Large intestine (tissue), 3 donors: ENCODE results near the gene PEX11G. TPM values are rescaled to one million over a fixed set of nuclear protein-coding genes. Genes with fewer than 3 reads are reported as not detected.

Experiments
- DNase-seq, 2 donors: peaks; one replicate each; pipeline versions ENCODE4 v3.0.0 to v3.0.0-alpha.2; 2013
- H3K27ac ChIP-seq: one replicate; pipeline ENCODE4 v1.5.1; 2013; ENCODE audit warnings: low read length
- H3K27me3 ChIP-seq: 2 replicates; pipeline ENCODE4 v1.6.1; 2013; ENCODE audit warnings: low read length; ENCODE audit not compliant: control insufficient read depth, insufficient read depth
- H3K36me3 ChIP-seq: 2 replicates; pipeline ENCODE4 v1.6.1; 2013; ENCODE audit warnings: low read length; ENCODE audit not compliant: control insufficient read depth, insufficient read depth
- H3K4me1 ChIP-seq: one replicate; pipeline ENCODE4 v1.6.1; 2013; ENCODE audit warnings: low read length; ENCODE audit not compliant: control insufficient read depth, insufficient read depth
- H3K4me3 ChIP-seq: one replicate; pipeline ENCODE4 v1.5.1; 2013; ENCODE audit warnings: low read length
- H3K9me3 ChIP-seq: one replicate; pipeline ENCODE4 v1.6.1; 2013; ENCODE audit warnings: mild to moderate bottlenecking, low read depth, low read length, moderate library complexity; ENCODE audit not compliant: control insufficient read depth
- WGBS: methylation state at CpG from one replicate; pipeline ENCODE4 v1.1.5; 2013; ENCODE audit warnings: low lambda C conversion rate; ENCODE audit not compliant: insufficient coverage; 5-methylcytosine and 5-hydroxymethylcytosine counted together
- polyA plus RNA-seq: library from polyadenylated mRNA; unstranded; fragments of 120-200 nt; gene quantifications from one replicate; pipeline ENCODE4 v1.2.1, GENCODE V29; 2013

The PEX11G gene
- polyA plus RNA-seq, 1 donor: 7.9 TPM

- no peak for DNase-seq
- H3K4me3 ChIP-seq: no peak overlapping the region
These were observed 3.3 kb upstream of the PEX11G start for GRCh38 chr19:7492142-7492541.

GRCh38 chr19:7489609-7490044 lies 792 bp upstream of the PEX11G start:
- H3K4me3 ChIP-seq: no peak overlapping the region
- WGBS: no CpG with 5 or more reads among the region's 11 CpGs
- H3K27ac ChIP-seq: peak overlapping the region; percentile 93
- H3K27me3 ChIP-seq: no peaks in the 10 kb centered on the region
- peak; percentile 88 to 94 for DNase-seq
- H3K36me3 ChIP-seq: no peaks in the 10 kb centered on the region
- peaks cover 8% of the 10 kb centered on the region for H3K4me1 ChIP-seq
- no peaks in the 10 kb centered on the region for H3K9me3 ChIP-seq

More at GRCh38 chr19:7492142-7492541, 3.3 kb upstream of the PEX11G start:
- H3K27ac ChIP-seq: no peak overlapping the region
- no peaks in the 10 kb centered on the region for H3K9me3 ChIP-seq
- H3K36me3 ChIP-seq: no peaks in the 10 kb centered on the region
- peaks cover 8% of the 10 kb centered on the region for H3K4me1 ChIP-seq
- no CpG with 5 or more reads among the region's 4 CpGs for WGBS
- H3K27me3 ChIP-seq: no peaks in the 10 kb centered on the region

DNA sequence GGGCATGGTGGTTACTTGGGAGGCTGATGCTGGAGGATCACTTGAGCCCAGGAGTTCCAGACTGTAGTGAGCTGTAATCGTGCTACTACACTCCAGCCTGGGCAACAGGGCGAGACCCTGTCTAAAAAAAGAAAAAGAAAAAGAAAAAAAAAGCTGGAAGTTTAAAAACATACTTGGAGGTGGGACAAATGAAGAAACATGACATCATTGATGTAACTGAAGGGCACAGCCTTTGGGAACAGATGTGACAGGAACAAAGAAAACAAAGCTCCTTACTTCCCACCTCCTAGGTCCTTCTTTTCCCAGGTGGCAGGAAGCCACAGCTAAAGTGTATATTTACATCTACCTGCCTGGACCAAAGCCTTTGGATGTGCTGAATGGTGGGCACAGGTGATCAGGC lies 1.9 kb downstream of the PEX11G start:
- Histone ChIP-seq H3K4me3 (no peak overlapping the region), H3K27me3 (no peaks in the 10 kb centered on the region), H3K36me3 (no peaks in the 10 kb centered on the region), H3K9me3 (peaks cover 3% of the 10 kb centered on the region), H3K27ac (no peak overlapping the region), H3K4me1 (peaks cover 21% of the 10 kb centered on the region)
- no CpG with 5 or more reads among the region's 2 CpGs for WGBS
- no peak for DNase-seq

- Histone ChIP-seq H3K4me3 (no peak overlapping the region), H3K36me3 (peaks cover 3% of the 10 kb centered on the region), H3K27me3 (no peaks in the 10 kb centered on the region), H3K27ac (no peak overlapping the region), H3K9me3 (peaks cover 5% of the 10 kb centered on the region), H3K4me1 (peaks cover 19% of the 10 kb centered on the region)
- 92% methylated on average over 5 of the region's 17 CpGs for WGBS
- DNase-seq: peak in 1 of 2 donors; percentile 35
These were observed 5.1 kb downstream of the PEX11G start for GRCh38 chr19:7483720-7484201.

DNA sequence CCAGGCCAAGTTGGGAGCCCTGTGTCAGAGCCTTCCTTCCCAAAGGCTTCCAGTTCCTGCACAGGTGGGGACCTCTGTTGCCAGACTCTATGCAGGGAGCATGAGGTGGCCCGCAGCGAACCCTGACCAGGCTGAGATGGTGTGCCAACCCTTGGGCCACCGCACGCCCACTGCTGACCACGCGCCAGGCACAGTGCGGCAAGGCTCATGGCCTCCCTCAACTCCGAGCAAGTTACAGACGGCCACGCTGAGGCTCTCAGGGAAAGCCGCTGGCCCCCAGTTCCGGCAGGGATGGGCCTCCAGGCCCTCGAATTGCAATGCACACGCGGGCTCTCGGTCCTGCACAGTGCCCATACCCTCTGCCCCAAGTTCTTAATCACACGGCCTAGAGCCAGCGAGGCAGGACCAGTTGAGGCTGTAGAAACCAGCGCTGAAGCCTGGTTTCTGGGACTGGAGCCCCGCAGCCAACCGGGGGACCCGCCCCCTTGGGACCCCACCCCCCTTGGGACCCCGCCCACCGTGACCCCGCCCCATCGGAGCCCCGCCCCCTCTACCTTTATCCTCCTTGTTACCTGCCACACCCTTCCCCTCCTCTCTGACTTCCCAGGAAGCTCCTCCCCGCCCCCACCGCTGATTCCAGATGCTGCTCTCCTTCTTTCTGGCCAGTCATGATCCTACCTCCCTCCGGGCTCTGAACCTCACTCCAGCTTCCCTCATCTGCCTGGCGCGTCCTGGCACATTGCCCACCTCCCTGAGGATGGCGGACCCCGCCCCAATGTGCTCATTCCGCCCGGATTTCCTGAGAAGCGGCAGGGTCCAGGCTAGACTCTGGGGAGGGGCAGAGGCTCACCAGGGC lies 6.0 kb downstream of the PEX11G start:
- no CpG with 5 or more reads among the region's 37 CpGs for WGBS
- peaks cover 5% of the 10 kb centered on the region for H3K9me3 ChIP-seq
- no peaks in the 10 kb centered on the region for H3K27me3 ChIP-seq
- no peak overlapping the region for H3K4me3 ChIP-seq
- peak in 1 of 2 donors; percentile 62 for DNase-seq
- H3K27ac ChIP-seq: no peak overlapping the region
- H3K4me1 ChIP-seq: peaks cover 13% of the 10 kb centered on the region
- peaks cover 3% of the 10 kb centered on the region for H3K36me3 ChIP-seq

DNA sequence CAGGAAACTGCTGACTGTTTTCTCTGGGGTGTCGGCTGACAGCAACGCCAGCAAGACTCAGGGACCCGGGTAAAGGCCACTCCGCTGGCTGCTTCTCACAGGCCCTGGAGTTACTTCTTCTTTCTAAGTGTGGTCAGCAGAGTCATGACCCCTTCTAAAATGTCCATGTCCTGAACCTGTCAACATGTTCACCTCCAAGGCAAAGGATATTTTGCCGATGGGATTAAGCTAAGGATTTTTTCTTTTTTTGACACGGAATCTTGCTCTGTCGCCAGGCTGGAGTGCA lies 7.9 kb downstream of the PEX11G start:
- DNase-seq: no peak
- Histone ChIP-seq H3K4me3 (no peak overlapping the region), H3K9me3 (peaks cover 5% of the 10 kb centered on the region), H3K27ac (no peak overlapping the region), H3K4me1 (peaks cover 13% of the 10 kb centered on the region), H3K27me3 (no peaks in the 10 kb centered on the region), H3K36me3 (peaks cover 3% of the 10 kb centered on the region)
- WGBS: no CpG with 5 or more reads among the region's 7 CpGs

DNA sequence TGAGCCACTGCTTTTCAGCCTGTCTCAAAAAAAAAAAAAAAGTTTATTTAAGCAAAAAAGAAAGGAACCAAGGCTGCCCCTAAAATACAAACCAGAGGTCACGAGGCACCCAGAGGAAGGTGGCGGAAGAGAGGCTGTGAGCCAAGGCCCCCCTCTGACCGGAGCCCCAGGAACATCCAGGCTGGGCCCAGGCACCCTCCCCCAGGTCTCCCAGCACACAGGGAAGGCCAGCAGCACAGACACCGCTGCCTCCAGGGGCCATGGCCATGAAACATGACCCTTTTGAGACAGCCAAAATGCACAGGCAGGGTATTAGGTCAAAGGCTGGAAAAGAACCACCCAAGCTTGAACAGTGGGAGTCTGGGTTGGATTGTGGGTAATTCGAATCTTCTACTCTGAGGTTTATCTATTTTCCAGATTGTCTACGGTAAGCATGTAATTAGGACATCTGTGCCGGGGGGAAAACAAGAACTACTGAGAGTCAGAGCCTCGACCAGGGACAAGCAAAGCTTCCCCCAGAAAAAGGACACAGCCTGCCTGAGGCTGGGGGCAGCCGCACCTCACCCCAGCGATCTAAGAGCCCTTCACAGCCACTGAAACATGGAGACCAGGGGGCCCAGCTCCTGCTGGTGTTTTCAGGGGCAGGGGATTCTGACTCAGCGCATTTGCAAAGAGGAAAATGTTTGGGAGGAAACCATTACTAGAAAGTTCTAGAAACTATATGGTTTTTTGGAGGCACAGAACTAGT lies 8.4 kb downstream of the PEX11G start:
- H3K27ac ChIP-seq: no peak overlapping the region
- no peak for DNase-seq
- H3K4me1 ChIP-seq: peaks cover 13% of the 10 kb centered on the region
- H3K27me3 ChIP-seq: no peaks in the 10 kb centered on the region
- H3K9me3 ChIP-seq: peaks cover 5% of the 10 kb centered on the region
- peaks cover 3% of the 10 kb centered on the region for H3K36me3 ChIP-seq
- no peak overlapping the region for H3K4me3 ChIP-seq
- no CpG with 5 or more reads among the region's 11 CpGs for WGBS

GRCh38 chr19:7478843-7479227 lies 10.0 kb downstream of the PEX11G start:
- no CpG with 5 or more reads among the region's 9 CpGs for WGBS
- H3K27me3 ChIP-seq: no peaks in the 10 kb centered on the region
- H3K9me3 ChIP-seq: peaks cover 5% of the 10 kb centered on the region
- H3K27ac ChIP-seq: no peak overlapping the region
- peaks cover 3% of the 10 kb centered on the region for H3K36me3 ChIP-seq
- no peak for DNase-seq
- no peak overlapping the region for H3K4me3 ChIP-seq
- peaks cover 9% of the 10 kb centered on the region for H3K4me1 ChIP-seq

DNA sequence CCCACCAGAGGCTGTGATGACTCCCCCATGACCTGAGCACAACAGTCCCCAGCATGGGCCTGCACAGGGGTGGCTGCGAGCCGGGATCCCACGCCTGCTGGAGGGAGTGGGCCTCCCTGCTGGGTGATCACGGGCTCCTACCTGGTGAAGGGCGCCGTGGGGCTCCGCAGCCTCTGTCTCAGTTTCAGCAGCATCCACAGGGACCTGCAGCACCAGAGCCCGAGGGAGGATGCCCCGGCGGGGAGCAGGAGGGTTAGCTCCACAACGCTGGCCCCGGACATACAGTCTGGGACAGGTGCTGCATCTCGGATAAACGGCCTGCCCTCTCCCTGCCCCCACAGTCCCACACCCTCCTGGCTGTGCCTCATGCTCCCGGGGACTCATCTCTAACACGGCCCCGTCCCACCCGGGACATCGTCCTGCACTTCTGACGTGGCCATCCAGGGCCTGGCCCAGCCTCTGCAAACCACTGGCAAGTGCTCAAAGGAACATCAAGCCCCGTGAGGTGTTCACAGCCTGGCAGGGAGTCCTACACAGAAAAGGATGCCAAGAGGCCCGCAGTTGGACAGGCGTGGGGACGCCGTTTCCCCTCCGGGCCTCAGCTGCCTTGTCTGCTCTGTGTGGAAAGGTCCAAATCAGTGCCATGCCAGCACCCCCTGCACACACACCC lies 10.5 kb downstream of the PEX11G start:
- peaks cover 5% of the 10 kb centered on the region for H3K9me3 ChIP-seq
- H3K27ac ChIP-seq: no peak overlapping the region
- no peak overlapping the region for H3K4me3 ChIP-seq
- H3K27me3 ChIP-seq: no peaks in the 10 kb centered on the region
- DNase-seq: no peak
- WGBS: no CpG with 5 or more reads among the region's 26 CpGs
- peaks cover 3% of the 10 kb centered on the region for H3K4me1 ChIP-seq
- H3K36me3 ChIP-seq: peaks cover 3% of the 10 kb centered on the region

DNA sequence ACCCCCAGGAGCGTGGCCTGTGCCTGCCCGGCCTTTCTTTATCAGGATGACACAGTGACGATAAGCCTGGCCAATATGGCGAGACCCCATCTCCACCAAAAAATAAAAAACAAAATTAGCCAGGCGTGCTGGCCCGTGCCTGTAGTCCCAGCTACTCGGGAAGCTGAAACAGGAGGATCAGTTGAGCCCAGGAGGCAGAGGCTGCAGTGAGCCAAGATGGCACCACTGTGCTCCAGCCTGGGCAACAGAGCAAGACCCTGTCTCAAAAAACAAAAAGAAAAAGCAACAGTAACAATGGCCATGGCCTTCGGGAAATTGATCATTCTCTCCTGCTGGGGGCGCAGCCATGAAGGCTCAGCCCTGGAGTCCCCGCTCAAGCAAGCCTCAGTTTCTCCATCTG lies 11.1 kb downstream of the PEX11G start:
- no peak for DNase-seq
- Histone ChIP-seq H3K27me3 (no peaks in the 10 kb centered on the region), H3K36me3 (peaks cover 6% of the 10 kb centered on the region), H3K4me1 (no peaks in the 10 kb centered on the region), H3K4me3 (no peak overlapping the region), H3K27ac (no peak overlapping the region), H3K9me3 (peaks cover 5% of the 10 kb centered on the region)
- no CpG with 5 or more reads among the region's 10 CpGs for WGBS
